Left lung (tissue), 10 donors: Measurements from ENCODE around the gene CTSL. TPM values are rescaled to one million over a fixed set of nuclear protein-coding genes. Genes with fewer than 3 reads are reported as not detected.
A peak's percentile ranks its signal among the peaks of the same experiment; 100 is the strongest.

Experiments
- ATAC-seq: fragments of 200-7000 bp; cut with Tn5 transposase; one replicate; pipeline ENCODE4 v1.9.1; 2020; ENCODE audit warnings: moderate library complexity
- DNase-seq, 4 donors: peaks; one replicate each; pipeline ENCODE4 v3.0.0-alpha.2; 2013 to 2020
- H3K27ac ChIP-seq, 2 donors: fragments of 200-600 bp; sonication (generic) in 1 of 2; one replicate each; pipeline versions ENCODE4 v1.5.0 to v1.8.0; 2020 to 2021
- H3K27me3 ChIP-seq, 2 donors: fragments of 200-600 bp; sonication (generic) in 1 of 2; one replicate each; pipeline versions ENCODE4 v1.5.0 to v1.8.0; 2020 to 2021
- H3K36me3 ChIP-seq, 2 donors: fragments of 200-600 bp; sonication (generic) in 1 of 2; one replicate each; pipeline versions ENCODE4 v1.5.0 to v1.8.0; 2020 to 2021
- H3K4me1 ChIP-seq, 2 donors: fragments of 200-600 bp; one replicate each; pipeline ENCODE4 v1.8.0; 2021
- H3K4me3 ChIP-seq, 2 donors: fragments of 200-600 bp; sonication (generic) in 1 of 2; one replicate each; pipeline versions ENCODE4 v1.5.0 to v1.8.0; 2020 to 2021; ENCODE audit warnings: mild to moderate bottlenecking in 1 of 2
- H3K9me3 ChIP-seq, 2 donors: fragments of 200-600 bp; sonication (generic) in 1 of 2; one replicate each; pipeline versions ENCODE4 v1.5.0 to v1.8.0; 2020 to 2021
- intact Hi-C, 2 donors: fragments of 100-400 bp; cut with DNase I; formaldehyde crosslinking; loops; one replicate each; pipeline versions ENCODE4 v1.11.2 to v1.14.2; 2022
- polyA plus RNA-seq, 6 donors: library from polyadenylated mRNA; unstranded; fragments of 120-200 nt; gene quantifications; one replicate each; pipeline ENCODE4 v1.2.1, GENCODE V29; 2013; ENCODE audit not compliant: insufficient read length in 6 of 6
- total RNA-seq, 2 donors: library from RNA; stranded (reverse); fragmentation: NEBNext Ultra II Directional; extraction: Animal tissue kit (Norgen Biotek cat#: 25700); gene quantifications; one replicate each; pipeline ENCODE4 v1.2.1, GENCODE V29; 2021
- TF ChIP-seq, protein P1 (sequence below), 2 donors: fragments of 200-600 bp; sonication (generic) in 1 of 2; IDR thresholded peaks; one replicate each; pipeline versions ENCODE4 v1.5.0 to v1.8.0; 2021; ENCODE audit warnings: antibody characterized with exemption in 2 of 2
- donor health status: DM: no; HTN: yes; CAD: no.
- donor health status: DM: no; HTN: no; CAD: no.

The CTSL gene
- total and polyA plus RNA-seq, 8 donors = 69.6 to 565 (median 75.1) TPM

- Histone ChIP-seq H3K27ac (peak overlapping the region; percentile 13 to 65), H3K36me3 (peaks cover 0 to 31% of the 10 kb centered on the region in 2 donors), H3K27me3 (no peaks in the 10 kb centered on the region), H3K4me1 (peaks cover 8 to 19% of the 10 kb centered on the region in 2 donors), H3K9me3 (no peaks in the 10 kb centered on the region), H3K4me3 (no peak overlapping the region)
- peak in 1 of 4 donors; percentile 59 for DNase-seq
- intact Hi-C loops = loop anchor here in 1 of 2 donors (10.0 kb wide), 1 partner anchor 128 kb away; no protein-coding TSS in a partner anchor
- TF ChIP-seq, protein P1, sequence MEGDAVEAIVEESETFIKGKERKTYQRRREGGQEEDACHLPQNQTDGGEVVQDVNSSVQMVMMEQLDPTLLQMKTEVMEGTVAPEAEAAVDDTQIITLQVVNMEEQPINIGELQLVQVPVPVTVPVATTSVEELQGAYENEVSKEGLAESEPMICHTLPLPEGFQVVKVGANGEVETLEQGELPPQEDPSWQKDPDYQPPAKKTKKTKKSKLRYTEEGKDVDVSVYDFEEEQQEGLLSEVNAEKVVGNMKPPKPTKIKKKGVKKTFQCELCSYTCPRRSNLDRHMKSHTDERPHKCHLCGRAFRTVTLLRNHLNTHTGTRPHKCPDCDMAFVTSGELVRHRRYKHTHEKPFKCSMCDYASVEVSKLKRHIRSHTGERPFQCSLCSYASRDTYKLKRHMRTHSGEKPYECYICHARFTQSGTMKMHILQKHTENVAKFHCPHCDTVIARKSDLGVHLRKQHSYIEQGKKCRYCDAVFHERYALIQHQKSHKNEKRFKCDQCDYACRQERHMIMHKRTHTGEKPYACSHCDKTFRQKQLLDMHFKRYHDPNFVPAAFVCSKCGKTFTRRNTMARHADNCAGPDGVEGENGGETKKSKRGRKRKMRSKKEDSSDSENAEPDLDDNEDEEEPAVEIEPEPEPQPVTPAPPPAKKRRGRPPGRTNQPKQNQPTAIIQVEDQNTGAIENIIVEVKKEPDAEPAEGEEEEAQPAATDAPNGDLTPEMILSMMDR (IDR thresholded peaks at IDR 0.05) = no peak
- ATAC-seq = no peak
Measured at GRCh38 chr9:87686520-87687090, 39.3 kb upstream of the CTSL start.

- peaks cover 8 to 23% of the 10 kb centered on the region in 2 donors for H3K4me1 ChIP-seq
- H3K4me3 ChIP-seq = no peak overlapping the region
- peaks cover 0 to 25% of the 10 kb centered on the region in 2 donors for H3K36me3 ChIP-seq
- TF ChIP-seq, protein P1 (IDR thresholded peaks at IDR 0.05) = no peak
- no peaks in the 10 kb centered on the region for H3K27me3 ChIP-seq
- no peak for ATAC-seq
- H3K27ac ChIP-seq = no peak overlapping the region
- no peak for DNase-seq
- intact Hi-C loops = loop anchor here in 1 of 2 donors (10.0 kb wide), 1 partner anchor 128 kb away; no protein-coding TSS in a partner anchor
- H3K9me3 ChIP-seq = no peaks in the 10 kb centered on the region
Measured at GRCh38 chr9:87687207-87687606, 38.7 kb upstream of the CTSL start.

- intact Hi-C loops = no loop called here
Measured at GRCh38 chr9:87694236-87694755, 31.6 kb upstream of the CTSL start.

GRCh38 chr9:87695523-87695922 lies 30.4 kb upstream of the CTSL start:
- TF ChIP-seq, protein P1 (IDR thresholded peaks at IDR 0.05) = no peak
- H3K36me3 ChIP-seq = peaks cover 0 to 53% of the 10 kb centered on the region in 2 donors
- DNase-seq (no peak), ATAC-seq (no peak)
- no peaks in the 10 kb centered on the region for H3K27me3 ChIP-seq
- peaks cover 0 to 8% of the 10 kb centered on the region in 2 donors for H3K4me1 ChIP-seq
- H3K4me3 ChIP-seq = no peak overlapping the region
- no peak overlapping the region for H3K27ac ChIP-seq
- H3K9me3 ChIP-seq = no peaks in the 10 kb centered on the region
- intact Hi-C loops = no loop called here

More at GRCh38 chr9:87694236-87694755, 31.6 kb upstream of the CTSL start:
- TF ChIP-seq, protein P1 (IDR thresholded peaks at IDR 0.05) = no peak
- DNase-seq = no peak
- Histone ChIP-seq H3K4me3 (no peak overlapping the region), H3K4me1 (peaks cover 0 to 8% of the 10 kb centered on the region in 2 donors), H3K27me3 (no peaks in the 10 kb centered on the region), H3K27ac (no peak overlapping the region), H3K9me3 (no peaks in the 10 kb centered on the region), H3K36me3 (peaks cover 0 to 46% of the 10 kb centered on the region in 2 donors)
- ATAC-seq = no peak

DNA sequence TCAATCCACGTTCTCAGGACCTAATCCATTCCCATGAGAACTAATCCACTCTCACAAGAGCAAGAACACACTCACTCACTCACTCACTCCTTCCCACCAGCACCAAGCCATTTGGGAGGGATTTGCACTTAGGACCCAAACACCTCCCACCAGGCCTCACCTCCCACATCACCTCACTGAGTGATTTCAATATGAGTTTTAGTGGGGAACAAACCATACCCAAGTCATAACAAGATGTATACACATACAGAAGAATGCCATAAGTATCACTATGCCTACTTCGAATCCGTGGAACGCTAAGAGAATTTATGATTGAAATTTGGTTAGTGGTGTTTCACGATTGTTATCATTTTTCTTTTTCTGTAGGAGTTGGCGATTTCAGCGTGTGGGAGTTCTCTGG lies 29.3 kb upstream of the CTSL start:
- Histone ChIP-seq H3K36me3 (peaks cover 0 to 56% of the 10 kb centered on the region in 2 donors), H3K27me3 (no peaks in the 10 kb centered on the region), H3K27ac (no peak overlapping the region), H3K4me3 (no peak overlapping the region), H3K4me1 (peaks cover 0 to 8% of the 10 kb centered on the region in 2 donors), H3K9me3 (no peaks in the 10 kb centered on the region)
- ATAC-seq (no peak), DNase-seq (no peak)
- TF ChIP-seq, protein P1 (IDR thresholded peaks at IDR 0.05) = no peak
- intact Hi-C loops = no loop called here
